ENCODE results near the gene ST3GAL3. TPM values are rescaled to one million over a fixed set of nuclear protein-coding genes. Genes with fewer than 3 reads are reported as not detected.
A peak's percentile ranks its signal among the peaks of the same experiment; 100 is the strongest.

The ST3GAL3 gene
- total RNA-seq, 1 experiment from 2014 or later = 26.8 TPM

DNA sequence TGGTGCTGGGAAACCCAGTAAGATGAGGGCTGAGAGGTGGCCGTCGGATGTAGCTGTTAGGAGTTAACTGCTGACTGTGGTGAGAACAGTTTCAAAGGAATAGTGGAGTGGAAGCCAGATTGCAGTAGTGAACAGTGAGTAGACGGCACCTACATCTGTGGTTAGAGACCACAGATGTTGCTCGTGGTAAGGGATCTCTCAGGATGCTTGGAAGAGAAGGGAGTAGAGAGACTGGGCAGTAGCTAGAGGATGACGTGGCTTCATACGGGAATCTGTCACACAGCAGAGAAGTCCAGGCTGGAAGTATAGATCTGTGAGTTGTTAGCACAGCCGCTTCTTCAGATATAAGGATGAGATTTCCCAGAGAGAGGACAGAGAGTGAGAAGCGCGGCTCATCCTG lies 218.5 kb downstream of the ST3GAL3 start:
- intact Hi-C loops (cut with micrococcal nuclease; ENCODE audit: unreplicated experiment) = no loop called here
- Histone ChIP-seq H3K27ac (ENCODE audit: low read depth, low read length, poor library complexity, severe bottlenecking) (no peak overlapping the region), H3K4me1 (ENCODE audit: insufficient read depth, low read length, poor library complexity, severe bottlenecking) (no peaks in the 10 kb centered on the region), H3K27me3 (replicated peaks; ENCODE audit: insufficient read depth, low read depth, low read length, poor library complexity) (no peaks in the 10 kb centered on the region), H3K4me3 (ENCODE audit: low read depth, low read length, poor library complexity, severe bottlenecking) (no peak overlapping the region), H3K36me3 (ENCODE audit: insufficient read depth, low read length, poor library complexity, severe bottlenecking) (peaks cover 3% of the 10 kb centered on the region), H3K9me3 (ENCODE audit: low read depth, low read length, poor library complexity, severe bottlenecking) (no peaks in the 10 kb centered on the region)
- ChIA-PET POLR2A (ENCODE audit: low non-redundant PET) (no interaction called here), CTCF (no interaction called here)
- BruUV-seq (replicated peaks) = no TSS peak
- TF ChIP-seq EZH2 (IDR thresholded peaks at IDR 0.05; ENCODE audit: borderline replicate concordance, low read depth, low read length, poor library complexity, severe bottlenecking) = no peak
- TF ChIP-seq, protein P1, sequence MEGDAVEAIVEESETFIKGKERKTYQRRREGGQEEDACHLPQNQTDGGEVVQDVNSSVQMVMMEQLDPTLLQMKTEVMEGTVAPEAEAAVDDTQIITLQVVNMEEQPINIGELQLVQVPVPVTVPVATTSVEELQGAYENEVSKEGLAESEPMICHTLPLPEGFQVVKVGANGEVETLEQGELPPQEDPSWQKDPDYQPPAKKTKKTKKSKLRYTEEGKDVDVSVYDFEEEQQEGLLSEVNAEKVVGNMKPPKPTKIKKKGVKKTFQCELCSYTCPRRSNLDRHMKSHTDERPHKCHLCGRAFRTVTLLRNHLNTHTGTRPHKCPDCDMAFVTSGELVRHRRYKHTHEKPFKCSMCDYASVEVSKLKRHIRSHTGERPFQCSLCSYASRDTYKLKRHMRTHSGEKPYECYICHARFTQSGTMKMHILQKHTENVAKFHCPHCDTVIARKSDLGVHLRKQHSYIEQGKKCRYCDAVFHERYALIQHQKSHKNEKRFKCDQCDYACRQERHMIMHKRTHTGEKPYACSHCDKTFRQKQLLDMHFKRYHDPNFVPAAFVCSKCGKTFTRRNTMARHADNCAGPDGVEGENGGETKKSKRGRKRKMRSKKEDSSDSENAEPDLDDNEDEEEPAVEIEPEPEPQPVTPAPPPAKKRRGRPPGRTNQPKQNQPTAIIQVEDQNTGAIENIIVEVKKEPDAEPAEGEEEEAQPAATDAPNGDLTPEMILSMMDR (conservative IDR thresholded peaks at IDR 0.05; ENCODE audit: low read depth, low read length) = no peak
- no peak for DNase-seq (ENCODE audit: low spot score)

DNA sequence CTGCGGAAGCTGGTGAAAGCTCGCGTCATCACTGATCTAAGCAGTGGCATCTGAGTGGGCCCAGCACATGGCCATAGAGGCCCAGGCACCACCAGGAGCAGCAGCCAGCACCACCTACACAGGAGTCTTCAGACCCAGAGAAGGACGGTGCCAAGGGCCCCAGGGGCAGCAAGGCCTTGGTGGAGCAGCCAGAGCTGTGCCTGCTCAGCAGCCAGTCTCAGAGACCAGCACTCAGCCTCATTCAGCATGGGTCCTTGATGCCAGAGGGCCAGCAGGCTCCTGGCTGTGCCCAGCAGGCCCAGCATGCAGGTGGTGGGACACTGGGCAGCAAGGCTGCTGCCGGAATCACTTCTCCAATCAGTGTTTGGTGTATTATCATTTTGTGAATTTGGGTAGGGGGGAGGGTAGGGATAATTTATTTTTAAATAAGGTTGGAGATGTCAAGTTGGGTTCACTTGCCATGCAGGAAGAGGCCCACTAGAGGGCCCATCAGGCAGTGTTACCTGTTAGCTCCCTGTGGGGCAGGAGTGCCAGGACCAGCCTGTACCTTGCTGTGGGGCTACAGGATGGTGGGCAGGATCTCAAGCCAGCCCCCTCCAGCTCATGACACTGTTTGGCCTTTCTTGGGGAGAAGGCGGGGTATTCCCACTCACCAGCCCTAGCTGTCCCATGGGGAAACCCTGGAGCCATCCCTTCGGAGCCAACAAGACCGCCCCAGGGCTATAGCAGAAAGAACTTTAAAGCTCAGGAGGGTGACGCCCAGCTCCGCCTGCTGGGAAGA lies 223.0 kb downstream of the ST3GAL3 start:
- no peaks in the 10 kb centered on the region for H3K9me3 ChIP-seq (ENCODE audit: low read depth, low read length, poor library complexity, severe bottlenecking)
- peaks cover 20% of the 10 kb centered on the region for H3K4me1 ChIP-seq (ENCODE audit: insufficient read depth, low read length, poor library complexity, severe bottlenecking)
- TF ChIP-seq, protein P1 (conservative IDR thresholded peaks at IDR 0.05; ENCODE audit: low read depth, low read length) = peak; percentile 59
- no peak for TF ChIP-seq EZH2 (IDR thresholded peaks at IDR 0.05; ENCODE audit: borderline replicate concordance, low read depth, low read length, poor library complexity, severe bottlenecking)
- POLR2A ChIA-PET (ENCODE audit: low non-redundant PET) = no interaction called here
- H3K27me3 ChIP-seq (replicated peaks; ENCODE audit: insufficient read depth, low read depth, low read length, poor library complexity) = no peaks in the 10 kb centered on the region
- CTCF ChIA-PET = interaction anchor here (1.0 to 1.6 kb wide), 3 partner anchors 16 to 167 kb away, joined by 3 to 11 read pairs (median 4); no protein-coding TSS in a partner anchor
- no peak overlapping the region for H3K4me3 ChIP-seq (ENCODE audit: low read depth, low read length, poor library complexity, severe bottlenecking)
- BruUV-seq (replicated peaks) = no TSS peak
- peaks cover 3% of the 10 kb centered on the region for H3K36me3 ChIP-seq (ENCODE audit: insufficient read depth, low read length, poor library complexity, severe bottlenecking)
- peak overlapping the region; percentile 13 for H3K27ac ChIP-seq (ENCODE audit: low read depth, low read length, poor library complexity, severe bottlenecking)
- peak; percentile 48 for DNase-seq (ENCODE audit: low spot score)
- intact Hi-C loops (cut with micrococcal nuclease; ENCODE audit: unreplicated experiment) = no loop called here

DNA sequence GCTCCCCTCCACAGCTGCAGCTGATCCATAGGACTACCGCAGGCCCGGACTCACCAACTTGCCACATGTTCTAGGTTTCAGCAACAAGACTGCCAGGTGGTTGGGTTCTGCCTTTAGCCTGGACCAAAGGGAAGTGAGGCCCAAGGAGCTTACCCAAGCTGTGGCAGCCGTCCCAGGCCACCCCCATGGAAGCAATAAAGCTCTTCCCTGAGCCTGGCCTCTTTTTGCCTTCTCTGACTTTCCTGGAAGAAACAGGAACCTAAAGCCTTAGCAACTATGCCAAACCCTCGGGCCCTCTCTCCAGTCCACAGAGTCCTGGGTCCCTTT lies 223.6 kb downstream of the ST3GAL3 start:
- Histone ChIP-seq H3K27ac (ENCODE audit: low read depth, low read length, poor library complexity, severe bottlenecking) (no peak overlapping the region), H3K27me3 (replicated peaks; ENCODE audit: insufficient read depth, low read depth, low read length, poor library complexity) (no peaks in the 10 kb centered on the region), H3K4me1 (ENCODE audit: insufficient read depth, low read length, poor library complexity, severe bottlenecking) (peaks cover 26% of the 10 kb centered on the region), H3K9me3 (ENCODE audit: low read depth, low read length, poor library complexity, severe bottlenecking) (no peaks in the 10 kb centered on the region), H3K36me3 (ENCODE audit: insufficient read depth, low read length, poor library complexity, severe bottlenecking) (peaks cover 3% of the 10 kb centered on the region), H3K4me3 (ENCODE audit: low read depth, low read length, poor library complexity, severe bottlenecking) (no peak overlapping the region)
- BruUV-seq (replicated peaks) = no TSS peak
- no peak for TF ChIP-seq EZH2 (IDR thresholded peaks at IDR 0.05; ENCODE audit: borderline replicate concordance, low read depth, low read length, poor library complexity, severe bottlenecking)
- TF ChIP-seq, protein P1 (conservative IDR thresholded peaks at IDR 0.05; ENCODE audit: low read depth, low read length) = no peak
- DNase-seq (ENCODE audit: low spot score) = no peak
- ChIA-PET CTCF (interaction anchor here (1.0 to 1.6 kb wide), 3 partner anchors 17 to 167 kb away, joined by 3 to 11 read pairs (median 4); no protein-coding TSS in a partner anchor), POLR2A (ENCODE audit: low non-redundant PET) (no interaction called here)
- intact Hi-C loops (cut with micrococcal nuclease; ENCODE audit: unreplicated experiment) = no loop called here

Measured in A673 (cell line).